ENCODE results near the gene SCAANT1.

Gene SCAANT1
- 0.14 to 0.72 reads per million in 2 donors for total RNA-seq

GRCh38 chr3:63911873-63912767 is at the start of gene SCAANT1:
Gene SCAANT1 (minus strand): TSS chr3:63912383.
- DNase-seq: peak; percentile 73

GRCh38 chr3:63961891-63962290 is 49.7 kb upstream of the SCAANT1 start:
- DNase-seq: no peak

- DNase-seq: no peak
These were observed 48.0 kb upstream of the SCAANT1 start for GRCh38 chr3:63960048-63960711.

- DNase-seq: no peak
These were observed 47.0 kb upstream of the SCAANT1 start for GRCh38 chr3:63959146-63959545.

- DNase-seq: no peak
These were observed 43.8 kb upstream of the SCAANT1 start for GRCh38 chr3:63955830-63956545.

- DNase-seq: no peak
These were observed 43.0 kb upstream of the SCAANT1 start for GRCh38 chr3:63955036-63955650.

GRCh38 chr3:63954182-63954581 is 42.0 kb upstream of the SCAANT1 start:
- DNase-seq: no peak

GRCh38 chr3:63952248-63952594 is 40.0 kb upstream of the SCAANT1 start:
- no peak for DNase-seq

GRCh38 chr3:63951492-63952247 is 39.5 kb upstream of the SCAANT1 start:
- DNase-seq: no peak

GRCh38 chr3:63950698-63951097 is 38.5 kb upstream of the SCAANT1 start:
- no peak for DNase-seq

- DNase-seq: no peak
These were observed 36.8 kb upstream of the SCAANT1 start for GRCh38 chr3:63949005-63949404.

GRCh38 chr3:63947594-63947993 is 35.4 kb upstream of the SCAANT1 start:
- DNase-seq: no peak

- no peak for DNase-seq
These were observed 34.6 kb upstream of the SCAANT1 start for GRCh38 chr3:63946753-63947152.

GRCh38 chr3:63945558-63946096 is 33.4 kb upstream of the SCAANT1 start:
- DNase-seq: no peak

GRCh38 chr3:63943678-63944077 is 31.5 kb upstream of the SCAANT1 start:
- DNase-seq: no peak

- DNase-seq: no peak
These were observed 30.3 kb upstream of the SCAANT1 start for GRCh38 chr3:63942528-63942927.

- DNase-seq: no peak
These were observed 28.2 kb upstream of the SCAANT1 start for GRCh38 chr3:63940389-63940757.

GRCh38 chr3:63937661-63938651 is 25.8 kb upstream of the SCAANT1 start:
- no peak for DNase-seq

- DNase-seq: no peak
These were observed 24.7 kb upstream of the SCAANT1 start for GRCh38 chr3:63936925-63937324.

GRCh38 chr3:63934041-63934866 is 22.1 kb upstream of the SCAANT1 start:
- DNase-seq: no peak
